Astrocyte (in vitro differentiated cells and primary cell): ENCODE results near the gene GPR21.

ENCODE experiments used
- CTCF ChIP-seq: IDR thresholded peaks from 2 replicates; pipeline ENCODE4 v1.5.1; 2011; ENCODE audit warnings: low read depth, mild to moderate bottlenecking, inconsistent platforms, low read length, moderate library complexity; ENCODE audit not compliant: insufficient read depth
- EZH2 ChIP-seq: IDR thresholded peaks from 2 replicates; pipeline ENCODE4 v1.6.1; 2012; ENCODE audit warnings: mild to moderate bottlenecking, low read length, inconsistent platforms; ENCODE audit not compliant: insufficient read depth

GRCh38 chr9:123074628-123075027 lies 41.2 kb downstream of the GPR21 start:
- TF ChIP-seq CTCF (no peak), EZH2 (no peak)
